Endothelial cell of umbilical vein (primary cell): Measurements from ENCODE around the gene MFNG. TPM values are rescaled to one million over a fixed set of nuclear protein-coding genes. Genes with fewer than 3 reads are reported as not detected.

ENCODE experiments used
- BruUV-seq: library from RNA; stranded (reverse); fragments of 400-500 nt; replicated peaks from 2 replicates; lab custom pipeline; 2021; lab: Mats Ljungman, UMichigan
- CTCF ChIA-PET: fragments of 300-600, 350-600 bp; sonication (Branson Sonifier 250); formaldehyde crosslinking; loops from one replicate; lab custom pipeline; 2021; ENCODE audit warnings: antibody characterized with exemption, inconsistent platforms; lab: Charles Lee
- POLR2A ChIA-PET: fragments of 300-600, 350-600 bp; sonication (Branson Sonifier 250); formaldehyde crosslinking; loops from one replicate; lab custom pipeline; 2021; ENCODE audit warnings: antibody characterized with exemption, inconsistent platforms; lab: Charles Lee
- DNase-seq: peaks from one replicate; pipeline ENCODE4 v3.0.0-alpha.2; 2011; ENCODE audit warnings: low read depth, low spot score
- FAIRE-seq: peaks from 2 replicates; lab custom pipeline; 2011; peaks lifted over from hg19 to GRCh38; lab: Jason Lieb, UNC
- H2AFZ ChIP-seq: 2 replicates; pipeline ENCODE4 v1.6.0; 2012; ENCODE audit warnings: low read depth, low read length, control low read depth, inconsistent platforms
- H3K27ac ChIP-seq: 2 replicates; pipeline ENCODE4 v1.5.1; 2011; ENCODE audit warnings: low read depth, mild to moderate bottlenecking, control low read depth, low read length, moderate library complexity; ENCODE audit not compliant: insufficient read depth
- H3K27me3 ChIP-seq, 2 experiments: 2 replicates each; pipeline versions ENCODE4 v1.6.0 to v1.6.1; 2011; ENCODE audit warnings: low read length in 2 of 2, mixed read lengths in 1 of 2; ENCODE audit not compliant: control insufficient read depth in 2 of 2, insufficient read depth in 2 of 2
- H3K36me3 ChIP-seq, 2 experiments: 2 replicates in 1 of 2; 3 replicates in 1 of 2; pipeline ENCODE4 v1.5.1; 2011; ENCODE audit warnings: low read length in 2 of 2, mild to moderate bottlenecking in 1 of 2, moderate library complexity in 1 of 2; ENCODE audit not compliant: control insufficient read depth in 2 of 2, insufficient read depth in 2 of 2; ENCODE audit errors: extremely low read depth in 1 of 2
- H3K4me1 ChIP-seq: 3 replicates; pipeline ENCODE4 v1.5.1; 2011; ENCODE audit warnings: mild to moderate bottlenecking, low read length; ENCODE audit not compliant: control insufficient read depth, insufficient read depth; ENCODE audit errors: extremely low read depth
- H3K4me2 ChIP-seq: 2 replicates; pipeline ENCODE4 v1.6.1; 2011; ENCODE audit warnings: low read length, control low read depth, mixed read lengths; ENCODE audit not compliant: insufficient read depth
- H3K4me3 ChIP-seq, 3 experiments: fragments of 200-600 bp in 1 of 3; sonication (generic), shearing (Covaris generic) in 1 of 3; replicated peaks in 1 of 3; 2 replicates each; pipeline ENCODE4 v1.5.1; 2011 to 2016; ENCODE audit warnings: control low read depth in 3 of 3, low read length in 3 of 3, mild to moderate bottlenecking in 2 of 3, inconsistent platforms in 1 of 3, low read depth in 1 of 3, moderate library complexity in 1 of 3; ENCODE audit not compliant: insufficient read depth in 1 of 3
- H3K79me2 ChIP-seq: 2 replicates; pipeline ENCODE4 v1.6.0; 2012; ENCODE audit warnings: low read length, inconsistent platforms; ENCODE audit not compliant: control insufficient read depth, insufficient read depth
- H3K9ac ChIP-seq: replicated peaks from 2 replicates; pipeline ENCODE3; 2011; ENCODE audit warnings: low read length, control low read depth; ENCODE audit not compliant: insufficient read depth; ENCODE audit errors: extremely low read depth
- H3K9me1 ChIP-seq: replicated peaks from 3 replicates; pipeline ENCODE4 v1.6.0; 2011; ENCODE audit warnings: mild to moderate bottlenecking, low read length; ENCODE audit not compliant: control insufficient read depth, insufficient read depth; ENCODE audit errors: extremely low read depth
- H3K9me3 ChIP-seq: replicated peaks from 2 replicates; pipeline ENCODE4 v1.5.1; 2012; ENCODE audit warnings: low read length, inconsistent platforms; ENCODE audit not compliant: control insufficient read depth, insufficient read depth
- H4K20me1 ChIP-seq: replicated peaks from 2 replicates; pipeline ENCODE3; 2011; ENCODE audit warnings: mild to moderate bottlenecking, low read length; ENCODE audit not compliant: control insufficient read depth, insufficient read depth; ENCODE audit errors: extremely low read depth
- CTCF ChIP-seq, 2 donors: IDR thresholded peaks; 1 replicate in 1 of 2; 2 replicates in 1 of 2; pipeline ENCODE4 v1.5.1; 2011; ENCODE audit warnings: low read length in 2 of 2, mild to moderate bottlenecking in 2 of 2, moderate library complexity in 2 of 2, control low read depth in 1 of 2, inconsistent platforms in 1 of 2, low read depth in 1 of 2; ENCODE audit not compliant: insufficient read depth in 1 of 2; ENCODE audit errors: extremely low read depth in 1 of 2
- EZH2 ChIP-seq: IDR thresholded peaks from 2 replicates; pipeline ENCODE4 v1.6.1; 2012; ENCODE audit warnings: borderline replicate concordance, low read depth, mild to moderate bottlenecking, moderate library complexity, low read length, inconsistent platforms; ENCODE audit not compliant: severe bottlenecking
- GATA2 ChIP-seq: IDR thresholded peaks from 2 replicates; pipeline ENCODE4 v1.7.0; 2011; ENCODE audit warnings: low read depth, mild to moderate bottlenecking, moderate library complexity, mixed read lengths, low read length; ENCODE audit not compliant: insufficient read length, insufficient read depth
- JUN ChIP-seq: IDR thresholded peaks from 2 replicates; pipeline ENCODE4 v1.6.1; 2011; ENCODE audit warnings: borderline replicate concordance, low read depth; ENCODE audit not compliant: insufficient read length, insufficient read depth
- POLR2AphosphoS5 ChIP-seq: IDR thresholded peaks from 2 replicates; pipeline ENCODE4 v1.6.1; 2012; ENCODE audit warnings: low read depth, mild to moderate bottlenecking, control low read depth, low read length, moderate library complexity; ENCODE audit not compliant: insufficient read depth
- dilution Hi-C: fragments of 300-500 bp; cut with MboI; formaldehyde crosslinking; loops from one replicate; pipeline ENCODE4 v1.15.0; 2019; ENCODE audit warnings: low sequenced_read_pairs; ENCODE audit not compliant: extremely low pct_ligation_motif_present
- intact Hi-C: fragments of 100-400 bp; cut with micrococcal nuclease; formaldehyde crosslinking; loops from one replicate; pipeline ENCODE4 v1.10.0; 2022
- polyA plus RNA-seq, 4 experiments: library from polyadenylated mRNA; depleted of rRNA in 3 of 4; stranded (reverse) in 3 of 4; unstranded in 1 of 4; fragments of >200 nt; gene quantifications; 2 replicates each; pipeline versions ENCODE4 v1.2.1 to v1.2.3, GENCODE V29; 2011 to 2012; ENCODE audit warnings: missing spikeins in 1 of 4
- total RNA-seq: library from RNA; stranded (reverse); gene quantifications from 2 replicates; pipeline ENCODE4 v1.2.3, GENCODE V29; 2021

MFNG gene
- total and polyA plus RNA-seq, 2 donors (not counting 3 experiments of a cell fraction or from before 2014, with no cell fraction given) = 188 to 257 TPM

GRCh38 chr22:37481347-37481907 is 4.8 kb downstream of the MFNG start:
- dilution Hi-C loops = no loop called here
- no peaks in the 10 kb centered on the region for H4K20me1 ChIP-seq
- H2AFZ ChIP-seq = no peak overlapping the region
- DNase-seq (no peak), FAIRE-seq (no peak)
- no peak overlapping the region for H3K9ac ChIP-seq
- no peak overlapping the region for H3K4me3 ChIP-seq
- ChIA-PET POLR2A (no interaction called here), CTCF (interaction anchor here (3.6 kb wide), 1 partner anchor 9 kb away, joined by 18 read pairs; no protein-coding TSS in a partner anchor)
- H3K4me2 ChIP-seq = no peak overlapping the region
- BruUV-seq = no TSS peak
- H3K79me2 ChIP-seq = peaks cover 66% of the 10 kb centered on the region
- intact Hi-C loops = no loop called here
- no peaks in the 10 kb centered on the region for H3K9me3 ChIP-seq
- no peaks in the 10 kb centered on the region for H3K9me1 ChIP-seq
- H3K27me3 ChIP-seq = no peaks in the 10 kb centered on the region
- peaks cover 25% of the 10 kb centered on the region for H3K4me1 ChIP-seq
- no peak overlapping the region for H3K27ac ChIP-seq
- no peak for TF ChIP-seq EZH2
- TF ChIP-seq GATA2 = no peak
- H3K36me3 ChIP-seq = peaks cover 5 to 34% of the 10 kb centered on the region in 2 experiments

- Histone ChIP-seq H2AFZ (no peak overlapping the region), H3K4me3 (no peak overlapping the region), H3K27ac (no peak overlapping the region), H3K9me1 (no peaks in the 10 kb centered on the region), H3K79me2 (peaks cover 61% of the 10 kb centered on the region), H3K4me1 (peaks cover 19% of the 10 kb centered on the region), H3K9me3 (no peaks in the 10 kb centered on the region), H3K27me3 (no peaks in the 10 kb centered on the region), H4K20me1 (no peaks in the 10 kb centered on the region), H3K36me3 (peaks cover 5 to 37% of the 10 kb centered on the region in 2 experiments), H3K9ac (no peak overlapping the region), H3K4me2 (no peak overlapping the region)
- BruUV-seq = no TSS peak
- TF ChIP-seq JUN (no peak), POLR2AphosphoS5 (no peak), CTCF (IDR thresholded peaks at IDR 0.05; ENCODE audit: extremely low read depth in 1 of 2, insufficient read depth in 1 of 2, low read depth in 1 of 2, low read length in 2 of 2) (no peak)
- DNase-seq (no peak), FAIRE-seq (no peak)
- intact Hi-C loops (no loop called here), dilution Hi-C loops (no loop called here)
- ChIA-PET POLR2A (no interaction called here), CTCF (interaction anchor here (3.6 kb wide), 1 partner anchor 8 kb away, joined by 18 read pairs; no protein-coding TSS in a partner anchor)
These were observed 5.5 kb downstream of the MFNG start for GRCh38 chr22:37480387-37481346.
